ENCODE measurements around the gene VGF.
A peak's percentile ranks its signal among the peaks of the same experiment; 100 is the strongest.

VGF gene

GRCh38 chr7:101159696-101160674, 5.4 kb downstream of the VGF start:
- Mint-ChIP-seq H3K9me3 (no peaks in the 10 kb centered on the region), H3K4me3 (no peak overlapping the region), H3K27me3 (peaks cover 22% of the 10 kb centered on the region), H3K36me3 (ENCODE audit: insufficient read depth) (peaks cover 17% of the 10 kb centered on the region), H3K27ac (ENCODE audit: low read depth) (no peak overlapping the region), H3K4me1 (peaks cover 8% of the 10 kb centered on the region)
- ATAC-seq (replicated peaks; ENCODE audit: extremely low read depth, poor library complexity, severe bottlenecking) = no peak
- no peak for DNase-seq (ENCODE audit: low spot score in 2 of 2)

GRCh38 chr7:101156866-101157589, 8.3 kb downstream of the VGF start:
- peaks cover 16% of the 10 kb centered on the region for H3K4me1 Mint-ChIP-seq
- DNase-seq (ENCODE audit: low spot score in 2 of 2) (no peak), ATAC-seq (replicated peaks; ENCODE audit: extremely low read depth, poor library complexity, severe bottlenecking) (no peak)
- no peak overlapping the region for H3K27ac Mint-ChIP-seq (ENCODE audit: low read depth)
- H3K36me3 Mint-ChIP-seq (ENCODE audit: insufficient read depth) = peaks cover 15% of the 10 kb centered on the region
- H3K9me3 Mint-ChIP-seq = no peaks in the 10 kb centered on the region
- no peak overlapping the region for H3K4me3 Mint-ChIP-seq
- H3K27me3 Mint-ChIP-seq = peaks cover 12% of the 10 kb centered on the region

GRCh38 chr7:101156277-101156676, 9.1 kb downstream of the VGF start:
- ATAC-seq (replicated peaks; ENCODE audit: extremely low read depth, poor library complexity, severe bottlenecking) (no peak), DNase-seq (ENCODE audit: low spot score in 2 of 2) (no peak)
- no peaks in the 10 kb centered on the region for H3K9me3 Mint-ChIP-seq
- H3K36me3 Mint-ChIP-seq (ENCODE audit: insufficient read depth) = peaks cover 15% of the 10 kb centered on the region
- H3K27me3 Mint-ChIP-seq = peaks cover 10% of the 10 kb centered on the region
- H3K4me3 Mint-ChIP-seq = no peak overlapping the region
- no peak overlapping the region for H3K27ac Mint-ChIP-seq (ENCODE audit: low read depth)
- H3K4me1 Mint-ChIP-seq = peaks cover 16% of the 10 kb centered on the region

- ATAC-seq (replicated peaks; ENCODE audit: extremely low read depth, poor library complexity, severe bottlenecking) (no peak), DNase-seq (ENCODE audit: low spot score in 2 of 2) (no peak)
- H3K27me3 Mint-ChIP-seq = peaks cover 8% of the 10 kb centered on the region
- H3K9me3 Mint-ChIP-seq = no peaks in the 10 kb centered on the region
- peaks cover 16% of the 10 kb centered on the region for H3K4me1 Mint-ChIP-seq
- H3K36me3 Mint-ChIP-seq (ENCODE audit: insufficient read depth) = peaks cover 11% of the 10 kb centered on the region
- no peak overlapping the region for H3K27ac Mint-ChIP-seq (ENCODE audit: low read depth)
- H3K4me3 Mint-ChIP-seq = peak overlapping the region; percentile 81
Measured at GRCh38 chr7:101155303-101155702, 10.1 kb downstream of the VGF start.

- Mint-ChIP-seq H3K4me1 (peaks cover 16% of the 10 kb centered on the region), H3K27ac (ENCODE audit: low read depth) (no peak overlapping the region), H3K27me3 (peaks cover 5% of the 10 kb centered on the region), H3K36me3 (ENCODE audit: insufficient read depth) (peaks cover 11% of the 10 kb centered on the region), H3K4me3 (peak overlapping the region; percentile 81), H3K9me3 (no peaks in the 10 kb centered on the region)
- DNase-seq (ENCODE audit: low spot score in 2 of 2) = no peak
- no peak for ATAC-seq (replicated peaks; ENCODE audit: extremely low read depth, poor library complexity, severe bottlenecking)
Measured at GRCh38 chr7:101154693-101155102, 10.7 kb downstream of the VGF start.

- Mint-ChIP-seq H3K4me3 (peak within 1 kb of the TSS; percentile 81), H3K4me1 (peaks cover 16% of the 10 kb centered on the region), H3K27me3 (peaks cover 9% of the 10 kb centered on the region), H3K9me3 (no peaks in the 10 kb centered on the region), H3K36me3 (ENCODE audit: insufficient read depth) (peaks cover 9% of the 10 kb centered on the region), H3K27ac (ENCODE audit: low read depth) (peak within 1 kb of the TSS; percentile 88)
- ATAC-seq (replicated peaks; ENCODE audit: extremely low read depth, poor library complexity, severe bottlenecking) = peak; percentile 90
- DNase-seq (ENCODE audit: low spot score in 2 of 2) = peak; percentile 72 to 77
Measured at GRCh38 chr7:101153969-101154692, 11.2 kb downstream of the VGF start, which contains the start of gene AP1S1. AP1S1 (plus strand) TSS chr7:101154476; CDS start chr7:101154515, 39 bp downstream.

- Mint-ChIP-seq H3K4me3 (no peak overlapping the region), H3K36me3 (ENCODE audit: insufficient read depth) (peaks cover 5% of the 10 kb centered on the region), H3K4me1 (peaks cover 16% of the 10 kb centered on the region), H3K27ac (ENCODE audit: low read depth) (no peak overlapping the region), H3K9me3 (no peaks in the 10 kb centered on the region), H3K27me3 (peaks cover 13% of the 10 kb centered on the region)
- ATAC-seq (replicated peaks; ENCODE audit: extremely low read depth, poor library complexity, severe bottlenecking) = no peak
- DNase-seq (ENCODE audit: low spot score in 2 of 2) = no peak
Measured at GRCh38 chr7:101151908-101152651, 13.3 kb downstream of the VGF start.

GRCh38 chr7:101140746-101141382, 24.5 kb downstream of the VGF start:
- no peak overlapping the region for H3K4me3 Mint-ChIP-seq
- no peak overlapping the region for H3K27ac Mint-ChIP-seq (ENCODE audit: low read depth)
- no peaks in the 10 kb centered on the region for H3K36me3 Mint-ChIP-seq (ENCODE audit: insufficient read depth)
- H3K9me3 Mint-ChIP-seq = no peaks in the 10 kb centered on the region
- ATAC-seq (replicated peaks; ENCODE audit: extremely low read depth, poor library complexity, severe bottlenecking) (no peak), DNase-seq (ENCODE audit: low spot score in 2 of 2) (no peak)
- peaks cover 21% of the 10 kb centered on the region for H3K4me1 Mint-ChIP-seq
- H3K27me3 Mint-ChIP-seq = peaks cover 40% of the 10 kb centered on the region

GRCh38 chr7:101140339-101140699, 25.1 kb downstream of the VGF start:
- H3K9me3 Mint-ChIP-seq = no peaks in the 10 kb centered on the region
- H3K36me3 Mint-ChIP-seq (ENCODE audit: insufficient read depth) = no peaks in the 10 kb centered on the region

GRCh38 chr7:101138213-101138870, 27.0 kb downstream of the VGF start:
- peak; percentile 99 for ATAC-seq (replicated peaks; ENCODE audit: extremely low read depth, poor library complexity, severe bottlenecking)

More at GRCh38 chr7:101140339-101140699, 25.1 kb downstream of the VGF start:
- Mint-ChIP-seq H3K4me1 (peaks cover 21% of the 10 kb centered on the region), H3K27me3 (peaks cover 36% of the 10 kb centered on the region), H3K4me3 (no peak overlapping the region), H3K27ac (ENCODE audit: low read depth) (no peak overlapping the region)
- no peak for ATAC-seq (replicated peaks; ENCODE audit: extremely low read depth, poor library complexity, severe bottlenecking)
- no peak for DNase-seq (ENCODE audit: low spot score in 2 of 2)

GRCh38 chr7:101137651-101138212, 27.6 kb downstream of the VGF start:
- H3K4me1 Mint-ChIP-seq = peaks cover 10% of the 10 kb centered on the region
- H3K27ac Mint-ChIP-seq (ENCODE audit: low read depth) = peak overlapping the region; percentile 69
- DNase-seq (ENCODE audit: low spot score in 2 of 2) = no peak
- H3K9me3 Mint-ChIP-seq = no peaks in the 10 kb centered on the region
- H3K4me3 Mint-ChIP-seq = peak overlapping the region; percentile 34
- ATAC-seq (replicated peaks; ENCODE audit: extremely low read depth, poor library complexity, severe bottlenecking) = no peak
- peaks cover 2% of the 10 kb centered on the region for H3K36me3 Mint-ChIP-seq (ENCODE audit: insufficient read depth)
- H3K27me3 Mint-ChIP-seq = peaks cover 37% of the 10 kb centered on the region

More at GRCh38 chr7:101138213-101138870, 27.0 kb downstream of the VGF start:
- peaks cover 12% of the 10 kb centered on the region for H3K4me1 Mint-ChIP-seq
- DNase-seq (ENCODE audit: low spot score in 2 of 2) = peak in 1 of 2 donors; percentile 55
- peak overlapping the region; percentile 34 for H3K4me3 Mint-ChIP-seq
- H3K27ac Mint-ChIP-seq (ENCODE audit: low read depth) = peak overlapping the region; percentile 69
- peaks cover 2% of the 10 kb centered on the region for H3K36me3 Mint-ChIP-seq (ENCODE audit: insufficient read depth)
- H3K9me3 Mint-ChIP-seq = no peaks in the 10 kb centered on the region
- peaks cover 36% of the 10 kb centered on the region for H3K27me3 Mint-ChIP-seq

All from central memory CD8-positive, alpha-beta T cell (primary cell).